Esophagus squamous epithelium (tissue), 4 donors: Measurements from ENCODE around the gene PSEN1.

Experiments used
- POLR2A ChIP-seq, 4 donors: fragments of 450-650 bp; IDR thresholded peaks; one replicate each; pipeline ENCODE4 v1.6.1; 2017; ENCODE audit warnings: antibody characterized with exemption in 4 of 4, mild to moderate bottlenecking in 4 of 4, moderate library complexity in 3 of 4
- TF ChIP-seq, protein P1 (sequence below), 6 experiments: fragments of 450-650 bp in 4 of 6; fragments of 200-600 bp in 2 of 6; sonication (generic) in 2 of 6; IDR thresholded peaks; one replicate each; pipeline ENCODE4 v1.5.1; 2016 to 2019; ENCODE audit warnings: antibody characterized with exemption in 6 of 6, mild to moderate bottlenecking in 4 of 6, moderate library complexity in 4 of 6

DNA sequence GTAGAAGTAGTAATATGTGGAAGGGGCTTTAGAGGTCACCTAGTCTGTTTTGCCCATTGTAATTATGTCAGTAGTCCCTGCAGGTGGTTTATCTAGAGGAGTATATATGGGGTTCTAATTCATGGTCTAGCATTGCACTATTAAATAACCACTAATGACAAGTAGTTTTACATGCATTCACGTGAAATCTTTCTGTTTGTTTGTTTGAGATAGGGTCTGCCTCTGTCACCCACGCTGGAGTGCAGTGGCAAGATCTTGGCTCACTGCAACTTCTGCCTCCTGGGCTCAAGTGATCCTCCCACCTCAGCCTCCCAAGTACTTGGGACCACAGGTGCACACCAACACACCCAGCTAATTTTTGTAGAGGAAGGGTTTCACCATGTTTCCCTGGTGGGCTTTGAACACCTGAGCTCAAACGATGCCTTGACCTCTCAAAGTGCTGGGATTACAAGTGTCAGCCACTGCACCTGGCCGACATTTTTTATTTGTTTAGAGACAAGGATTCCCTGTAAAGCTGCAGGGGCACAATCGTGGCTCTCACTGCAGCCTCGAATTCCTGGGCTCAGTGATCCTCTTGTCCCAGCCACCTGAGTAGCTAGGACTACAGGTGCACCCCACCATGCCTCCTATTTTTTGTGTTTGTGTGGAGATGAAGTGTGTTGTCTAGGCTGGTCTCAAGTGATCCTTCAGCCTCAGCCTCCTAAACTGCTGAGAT is 12.0 kb upstream of the PSEN1 start:
- TF ChIP-seq POLR2A (IDR thresholded peaks at IDR 0.05): no peak
- TF ChIP-seq, protein P1, sequence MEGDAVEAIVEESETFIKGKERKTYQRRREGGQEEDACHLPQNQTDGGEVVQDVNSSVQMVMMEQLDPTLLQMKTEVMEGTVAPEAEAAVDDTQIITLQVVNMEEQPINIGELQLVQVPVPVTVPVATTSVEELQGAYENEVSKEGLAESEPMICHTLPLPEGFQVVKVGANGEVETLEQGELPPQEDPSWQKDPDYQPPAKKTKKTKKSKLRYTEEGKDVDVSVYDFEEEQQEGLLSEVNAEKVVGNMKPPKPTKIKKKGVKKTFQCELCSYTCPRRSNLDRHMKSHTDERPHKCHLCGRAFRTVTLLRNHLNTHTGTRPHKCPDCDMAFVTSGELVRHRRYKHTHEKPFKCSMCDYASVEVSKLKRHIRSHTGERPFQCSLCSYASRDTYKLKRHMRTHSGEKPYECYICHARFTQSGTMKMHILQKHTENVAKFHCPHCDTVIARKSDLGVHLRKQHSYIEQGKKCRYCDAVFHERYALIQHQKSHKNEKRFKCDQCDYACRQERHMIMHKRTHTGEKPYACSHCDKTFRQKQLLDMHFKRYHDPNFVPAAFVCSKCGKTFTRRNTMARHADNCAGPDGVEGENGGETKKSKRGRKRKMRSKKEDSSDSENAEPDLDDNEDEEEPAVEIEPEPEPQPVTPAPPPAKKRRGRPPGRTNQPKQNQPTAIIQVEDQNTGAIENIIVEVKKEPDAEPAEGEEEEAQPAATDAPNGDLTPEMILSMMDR (IDR thresholded peaks at IDR 0.05): no peak
